ENCODE measurements around the gene ELAVL1. TPM values are rescaled to one million over a fixed set of nuclear protein-coding genes. Genes with fewer than 3 reads are reported as not detected.

ELAVL1 gene
- total and polyA plus RNA-seq, 9 of the 15 experiments (the other 6 are each of a cell fraction or from before 2014, with no cell fraction given) = 4.3 to 172 (median 69.2) TPM

- TF ChIP-seq ZBTB7A (IDR thresholded peaks at IDR 0.05; ENCODE audit: borderline replicate concordance, control insufficient read depth, low read depth, low read length) (peak; percentile 61; the same call in 1 of the 2 replicates), CEBPG (CRISPR knock-in tag; IDR thresholded peaks at IDR 0.05) (no peak), CEBPG (tag; conservative IDR thresholded peaks at IDR 0.05 in 1 of 2, IDR thresholded peaks at IDR 0.05 in 1 of 2) (no peak), POLR2AphosphoS2 (IDR thresholded peaks at IDR 0.05; ENCODE audit: low read length) (peak; percentile 98; the same call in 1 of the 2 replicates), ZKSCAN1 (IDR thresholded peaks at IDR 0.05; ENCODE audit: low read depth, low read length) (no peak), REST (IDR thresholded peaks at IDR 0.05; ENCODE audit: borderline replicate concordance) (no peak), REST (CRISPR knock-in tag; IDR thresholded peaks at IDR 0.05; ENCODE audit: low read depth) (peak; percentile 77), PHB (CRISPR knock-in tag; IDR thresholded peaks at IDR 0.05) (0 out of 2 replicates have a peak, but pooled peaks have one; percentile 80), ETV1 (tag; conservative IDR thresholded peaks at IDR 0.05; ENCODE audit: low read depth) (no peak), MYNN (IDR thresholded peaks at IDR 0.05) (peak; percentile 68; the same call in 1 of the 2 replicates), MYNN (CRISPR knock-in tag; IDR thresholded peaks at IDR 0.05) (no peak), RBM39 (optimal IDR thresholded peaks at IDR 0.05; ENCODE audit: low read depth, low read length) (peak; percentile 27), SIRT6 (IDR thresholded peaks at IDR 0.05; ENCODE audit: low read depth, low read length) (peak; percentile 90), NRF1 (conservative IDR thresholded peaks at IDR 0.05 in 1 of 2, IDR thresholded peaks at IDR 0.05 in 1 of 2) (peak; percentile 85 to 87), ZBTB2 (IDR thresholded peaks at IDR 0.05) (peak; percentile 62; the same call in 1 of the 2 replicates), THRAP3 (IDR thresholded peaks at IDR 0.05; ENCODE audit: borderline replicate concordance) (no peak), RNF2 (IDR thresholded peaks at IDR 0.05) (no peak), TCF3 (CRISPR knock-in tag; IDR thresholded peaks at IDR 0.05) (no peak), ETS1 (conservative IDR thresholded peaks at IDR 0.05; ENCODE audit: control insufficient read depth, low read depth, low read length) (0 out of 2 replicates have a peak, but pooled peaks have one; percentile 14)
These were observed 79.3 kb downstream of the ELAVL1 start, which contains the start of gene CTXN1 (continued) for GRCh38 chr19:7926021-7926726.
